HG02588 (cell line): ENCODE measurements around the gene MEX3D.

Experiments used
- ATAC-seq: cut with Tn5 transposase; IDR thresholded peaks from one replicate; pipeline ENCODE4 v1.9.1; 2021; ENCODE audit warnings: mild to moderate bottlenecking, moderate library complexity; ENCODE audit not compliant: unreplicated experiment

The MEX3D gene

GRCh38 chr19:1598777-1599459, 30.8 kb upstream of the MEX3D start:
- no peak for ATAC-seq

GRCh38 chr19:1593501-1593772, 25.3 kb upstream of the MEX3D start:
- ATAC-seq = no peak

- ATAC-seq = peak; percentile 65
These were observed 24.8 kb upstream of the MEX3D start, which contains the start of gene MBD3 for GRCh38 chr19:1592755-1593500. TSS of gene MBD3 (minus strand) at chr19:1592865. CDS start at chr19:1592631, 234 bp downstream.

- ATAC-seq = peak; percentile 70
These were observed 24.1 kb upstream of the MEX3D start for GRCh38 chr19:1592024-1592754.

- no peak for ATAC-seq
These were observed 23.4 kb upstream of the MEX3D start for GRCh38 chr19:1591421-1592023.

- no peak for ATAC-seq
These were observed 22.7 kb upstream of the MEX3D start for GRCh38 chr19:1590641-1591397.

- ATAC-seq = no peak
These were observed 19.7 kb upstream of the MEX3D start for GRCh38 chr19:1587872-1588271.

GRCh38 chr19:1585243-1585580, 17.1 kb upstream of the MEX3D start:
- ATAC-seq = no peak

- ATAC-seq = no peak
These were observed 16.5 kb upstream of the MEX3D start for GRCh38 chr19:1584500-1585242.

GRCh38 chr19:1582201-1582600, 14.1 kb upstream of the MEX3D start:
- ATAC-seq = no peak

- no peak for ATAC-seq
These were observed 12.8 kb upstream of the MEX3D start for GRCh38 chr19:1580957-1581356.

GRCh38 chr19:1580382-1580781, 12.3 kb upstream of the MEX3D start:
- ATAC-seq = no peak

GRCh38 chr19:1579222-1579621, 11.1 kb upstream of the MEX3D start:
- ATAC-seq = no peak

- ATAC-seq = no peak
These were observed 9.9 kb upstream of the MEX3D start for GRCh38 chr19:1577929-1578618.

- no peak for ATAC-seq
These were observed 9.2 kb upstream of the MEX3D start for GRCh38 chr19:1577090-1577928.

GRCh38 chr19:1576242-1577089, 8.3 kb upstream of the MEX3D start:
- ATAC-seq = no peak

- no peak for ATAC-seq
These were observed 7.5 kb upstream of the MEX3D start for GRCh38 chr19:1575323-1576241.
